ENCODE data around the gene STIM1.

STIM1 gene

GRCh38 chr11:4105916-4106315 is 250.5 kb downstream of the STIM1 start:
- DNase-seq: no peak
- Histone ChIP-seq H3K9ac (ENCODE audit: low read depth, low read length) (no peak overlapping the region), H3K36me3 (ENCODE audit: insufficient read depth, low read length) (peaks cover 92% of the 10 kb centered on the region), H4K20me1 (ENCODE audit: insufficient read depth, low read length) (peaks cover 26% of the 10 kb centered on the region; the same call in 1 of the 2 replicates), H3K4me3 (ENCODE audit: low read depth in 1 of 2, low read length in 2 of 2) (no peak overlapping the region), H2AFZ (ENCODE audit: low read depth, low read length) (no peak overlapping the region), H3K4me1 (ENCODE audit: insufficient read depth, low read length) (peaks cover 5% of the 10 kb centered on the region; the same call in 1 of the 2 replicates), H3K4me2 (ENCODE audit: insufficient read depth, low read length) (no peak overlapping the region), H3K27me3 (ENCODE audit: insufficient read depth, low read length, poor library complexity) (no peaks in the 10 kb centered on the region), H3K27ac (ENCODE audit: low read length) (no peak overlapping the region), H3K79me2 (ENCODE audit: insufficient read depth, low read length) (peaks cover 62% of the 10 kb centered on the region), H3K9me3 (ENCODE audit: insufficient read depth, low read length, severe bottlenecking) (no peaks in the 10 kb centered on the region)
- TF ChIP-seq CTCF (IDR thresholded peaks at IDR 0.05; ENCODE audit: borderline replicate concordance, extremely low read depth, low read length, poor library complexity, severe bottlenecking) (no peak), EZH2 (IDR thresholded peaks at IDR 0.05; ENCODE audit: borderline replicate concordance, low read depth, low read length, severe bottlenecking) (no peak)
- ATAC-seq (ENCODE audit: insufficient read depth, low read depth): no peak

- peaks cover 95% of the 10 kb centered on the region for H3K36me3 ChIP-seq (ENCODE audit: insufficient read depth, low read length)
- no peak overlapping the region for H3K27ac ChIP-seq (ENCODE audit: low read length)
- TF ChIP-seq CTCF (IDR thresholded peaks at IDR 0.05; ENCODE audit: borderline replicate concordance, extremely low read depth, low read length, poor library complexity, severe bottlenecking): no peak
- no peak for TF ChIP-seq EZH2 (IDR thresholded peaks at IDR 0.05; ENCODE audit: borderline replicate concordance, low read depth, low read length, severe bottlenecking)
- no peaks in the 10 kb centered on the region for H3K4me1 ChIP-seq (ENCODE audit: insufficient read depth, low read length)
- ATAC-seq (ENCODE audit: insufficient read depth, low read depth) (no peak), DNase-seq (no peak)
- no peak overlapping the region for H2AFZ ChIP-seq (ENCODE audit: low read depth, low read length)
- no peak overlapping the region for H3K4me2 ChIP-seq (ENCODE audit: insufficient read depth, low read length)
- no peak overlapping the region for H3K4me3 ChIP-seq (ENCODE audit: low read depth in 1 of 2, low read length in 2 of 2)
- peaks cover 22% of the 10 kb centered on the region; the same call in 1 of the 2 replicates for H3K79me2 ChIP-seq (ENCODE audit: insufficient read depth, low read length)
- no peak overlapping the region for H3K9ac ChIP-seq (ENCODE audit: low read depth, low read length)
- H3K27me3 ChIP-seq (ENCODE audit: insufficient read depth, low read length, poor library complexity): no peaks in the 10 kb centered on the region
- no peaks in the 10 kb centered on the region for H3K9me3 ChIP-seq (ENCODE audit: insufficient read depth, low read length, severe bottlenecking)
- no peaks in the 10 kb centered on the region for H4K20me1 ChIP-seq (ENCODE audit: insufficient read depth, low read length)
Measured at GRCh38 chr11:4111834-4112233, 256.4 kb downstream of the STIM1 start.

GRCh38 chr11:4115128-4115527 is 259.7 kb downstream of the STIM1 start:
- Histone ChIP-seq H3K4me3 (ENCODE audit: low read depth in 1 of 2, low read length in 2 of 2) (no peak overlapping the region), H2AFZ (ENCODE audit: low read depth, low read length) (no peak overlapping the region), H3K4me1 (ENCODE audit: insufficient read depth, low read length) (no peaks in the 10 kb centered on the region), H3K4me2 (ENCODE audit: insufficient read depth, low read length) (no peak overlapping the region), H3K9me3 (ENCODE audit: insufficient read depth, low read length, severe bottlenecking) (no peaks in the 10 kb centered on the region), H3K36me3 (ENCODE audit: insufficient read depth, low read length) (peaks cover 96% of the 10 kb centered on the region), H4K20me1 (ENCODE audit: insufficient read depth, low read length) (peaks cover 2% of the 10 kb centered on the region; the same call in 1 of the 2 replicates), H3K9ac (ENCODE audit: low read depth, low read length) (no peak overlapping the region), H3K27me3 (ENCODE audit: insufficient read depth, low read length, poor library complexity) (no peaks in the 10 kb centered on the region), H3K79me2 (ENCODE audit: insufficient read depth, low read length) (peaks cover 17% of the 10 kb centered on the region; the same call in 1 of the 2 replicates), H3K27ac (ENCODE audit: low read length) (no peak overlapping the region)
- DNase-seq: no peak
- TF ChIP-seq EZH2 (IDR thresholded peaks at IDR 0.05; ENCODE audit: borderline replicate concordance, low read depth, low read length, severe bottlenecking): no peak
- no peak for TF ChIP-seq CTCF (IDR thresholded peaks at IDR 0.05; ENCODE audit: borderline replicate concordance, extremely low read depth, low read length, poor library complexity, severe bottlenecking)
- no peak for ATAC-seq (ENCODE audit: insufficient read depth, low read depth)

GRCh38 chr11:4118107-4118506 is 262.6 kb downstream of the STIM1 start:
- Histone ChIP-seq H3K4me2 (ENCODE audit: insufficient read depth, low read length) (no peak overlapping the region), H4K20me1 (ENCODE audit: insufficient read depth, low read length) (peaks cover 2% of the 10 kb centered on the region; the same call in 1 of the 2 replicates), H3K79me2 (ENCODE audit: insufficient read depth, low read length) (peaks cover 14% of the 10 kb centered on the region), H3K9ac (ENCODE audit: low read depth, low read length) (no peak overlapping the region), H3K36me3 (ENCODE audit: insufficient read depth, low read length) (peaks cover 96% of the 10 kb centered on the region), H3K4me1 (ENCODE audit: insufficient read depth, low read length) (no peaks in the 10 kb centered on the region), H3K27ac (ENCODE audit: low read length) (no peak overlapping the region), H3K27me3 (ENCODE audit: insufficient read depth, low read length, poor library complexity) (no peaks in the 10 kb centered on the region), H3K9me3 (ENCODE audit: insufficient read depth, low read length, severe bottlenecking) (no peaks in the 10 kb centered on the region), H2AFZ (ENCODE audit: low read depth, low read length) (no peak overlapping the region), H3K4me3 (ENCODE audit: low read depth in 1 of 2, low read length in 2 of 2) (no peak overlapping the region)
- TF ChIP-seq CTCF (IDR thresholded peaks at IDR 0.05; ENCODE audit: borderline replicate concordance, extremely low read depth, low read length, poor library complexity, severe bottlenecking) (no peak), EZH2 (IDR thresholded peaks at IDR 0.05; ENCODE audit: borderline replicate concordance, low read depth, low read length, severe bottlenecking) (no peak)
- no peak for DNase-seq
- no peak for ATAC-seq (ENCODE audit: insufficient read depth, low read depth)

Measured in DND-41 (cell line).